ENCODE measurements around the gene PLGRKT.
"Not testable (repeated sequence)": the region's sequence is repeated elsewhere in the genome, so short reads cannot be mapped to it uniquely, and the experiment has no call there.

Gene PLGRKT

DNA sequence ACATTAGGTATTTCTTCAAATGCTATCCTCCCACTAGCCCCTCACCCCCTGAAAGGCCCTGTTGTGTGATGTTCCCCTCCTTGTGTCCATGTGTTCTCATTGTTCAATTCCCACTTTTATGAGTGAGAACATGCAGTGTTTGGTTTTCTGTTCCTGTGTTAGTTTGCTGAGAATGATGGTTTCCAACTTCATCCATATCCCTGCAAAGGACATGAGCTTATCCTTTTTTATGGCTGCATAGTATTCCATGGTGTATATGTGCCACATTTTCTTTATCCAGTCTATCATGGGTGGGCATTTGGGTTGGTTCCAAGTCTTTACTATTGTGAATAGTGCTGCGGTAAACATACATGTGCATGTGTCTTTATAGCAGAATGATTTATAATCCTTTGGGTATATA, 121.3 kb downstream of the PLGRKT start:
- DNase-seq (ENCODE audit: low read depth in 1 of 2, low spot score in 1 of 2): not testable (repeated sequence)

DNA sequence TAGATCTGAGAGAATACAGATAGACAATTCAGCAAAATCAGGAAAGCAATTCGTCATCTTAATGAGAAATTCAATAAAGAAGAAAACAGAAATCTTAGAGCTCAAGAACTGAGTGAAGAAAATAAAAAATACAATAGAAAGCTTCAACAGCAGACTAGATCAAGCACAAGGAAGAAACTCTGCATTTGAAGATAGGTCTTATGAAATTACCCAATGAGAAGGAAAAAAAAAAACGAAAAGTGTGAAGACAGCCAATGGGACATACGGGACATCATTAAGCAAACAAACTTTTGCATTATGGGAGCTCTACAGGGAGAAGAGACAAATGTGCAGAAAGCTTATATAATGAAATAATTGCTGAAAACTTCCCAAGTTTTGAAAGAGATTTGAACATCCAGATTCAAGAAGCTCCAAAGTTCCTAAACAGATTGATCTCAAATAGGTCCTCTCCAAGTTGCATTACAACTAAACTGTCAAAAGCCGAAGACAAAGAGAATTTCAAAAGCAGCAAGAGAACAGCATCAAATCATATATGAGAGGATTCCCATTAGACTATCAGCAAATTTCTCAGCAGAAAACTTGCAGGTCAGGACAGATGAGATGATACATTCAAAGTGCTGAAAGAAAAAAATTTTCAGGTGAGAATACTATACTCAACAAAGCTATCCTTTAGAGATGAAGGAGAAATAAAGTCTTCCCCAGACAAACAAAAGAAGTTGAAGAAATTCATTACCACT, 122.4 kb downstream of the PLGRKT start:
- DNase-seq (ENCODE audit: low read depth in 1 of 2, low spot score in 1 of 2): no peak

DNA sequence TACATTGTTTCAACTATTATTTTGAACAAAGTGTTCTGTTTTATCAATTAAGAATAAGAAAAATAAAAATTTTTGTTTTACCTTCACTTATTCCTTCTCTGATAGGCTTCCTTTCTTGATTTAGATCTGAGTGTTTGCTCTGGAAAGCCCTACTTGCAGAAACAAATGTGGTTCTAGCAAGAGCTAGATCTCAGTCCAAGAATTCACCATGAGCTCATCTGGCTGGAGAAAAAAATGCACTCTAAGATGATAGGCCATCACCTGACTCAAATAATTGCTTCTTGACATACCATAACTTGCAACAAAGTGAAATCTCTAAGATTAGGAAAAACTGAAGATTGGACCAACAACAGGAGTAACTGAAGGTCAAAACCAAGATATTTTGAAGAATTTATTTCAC, 126.9 kb downstream of the PLGRKT start:
- no peak for DNase-seq (ENCODE audit: low read depth in 1 of 2, low spot score in 1 of 2)
